ENCODE measurements around the gene CFAP20DC.

The CFAP20DC gene

DNA sequence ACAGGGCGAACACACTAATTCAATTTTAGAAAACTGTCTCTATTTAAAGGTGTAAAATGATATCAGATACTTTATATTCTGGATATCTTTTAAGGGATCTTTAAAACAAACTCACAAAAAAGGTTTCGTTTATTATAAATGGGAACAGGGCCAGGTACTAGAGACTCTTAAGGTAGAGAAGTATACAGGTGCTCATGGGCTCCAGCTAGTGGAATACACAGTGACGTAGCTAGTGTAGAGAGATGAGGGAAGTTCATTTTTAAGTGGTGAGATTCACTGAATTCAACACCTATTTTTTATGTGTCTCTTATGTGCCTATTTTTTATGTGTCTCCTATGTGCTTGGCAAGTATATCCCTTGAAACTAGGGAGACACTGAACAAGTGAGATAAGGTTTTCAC, 250.6 kb downstream of the CFAP20DC start:
- DNase-seq: no peak

DNA sequence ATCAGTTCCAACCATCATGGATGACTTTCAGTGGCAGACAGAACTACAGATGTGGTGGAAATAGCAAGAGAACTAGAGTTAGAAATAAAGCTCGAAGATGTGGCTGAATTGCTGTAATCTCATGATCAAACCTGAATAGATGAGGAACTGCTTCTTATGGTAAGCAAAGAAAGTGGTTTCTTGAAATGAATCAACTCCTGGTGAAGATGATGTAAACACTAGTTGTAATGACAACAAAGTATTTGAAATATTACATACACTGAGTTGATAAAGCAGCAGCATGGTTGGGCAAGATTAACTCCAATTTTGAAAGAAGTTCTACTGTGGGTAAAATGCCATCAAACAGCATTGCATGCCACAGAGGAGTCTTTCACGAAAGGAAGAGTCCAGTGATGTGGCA, 251.5 kb downstream of the CFAP20DC start:
- no peak for DNase-seq

DNA sequence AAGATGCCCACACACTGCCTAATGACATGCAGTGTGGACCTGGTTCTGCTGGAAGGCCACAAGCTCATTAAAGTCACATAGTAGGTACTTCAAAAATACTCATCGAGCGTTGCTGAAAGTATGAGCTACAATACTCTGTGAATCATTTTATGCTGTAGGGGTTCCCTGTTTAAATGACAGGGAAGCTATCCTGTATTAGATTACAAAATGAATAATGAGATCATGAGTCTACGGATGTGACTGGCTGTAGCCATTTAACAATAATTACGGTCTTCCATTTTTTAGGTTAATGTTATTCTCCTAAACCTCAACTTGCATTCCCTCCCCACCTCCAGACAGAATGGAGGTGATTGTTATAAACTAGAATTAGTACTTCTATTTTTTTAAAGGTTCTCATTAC, 255.1 kb downstream of the CFAP20DC start:
- no peak for DNase-seq

DNA sequence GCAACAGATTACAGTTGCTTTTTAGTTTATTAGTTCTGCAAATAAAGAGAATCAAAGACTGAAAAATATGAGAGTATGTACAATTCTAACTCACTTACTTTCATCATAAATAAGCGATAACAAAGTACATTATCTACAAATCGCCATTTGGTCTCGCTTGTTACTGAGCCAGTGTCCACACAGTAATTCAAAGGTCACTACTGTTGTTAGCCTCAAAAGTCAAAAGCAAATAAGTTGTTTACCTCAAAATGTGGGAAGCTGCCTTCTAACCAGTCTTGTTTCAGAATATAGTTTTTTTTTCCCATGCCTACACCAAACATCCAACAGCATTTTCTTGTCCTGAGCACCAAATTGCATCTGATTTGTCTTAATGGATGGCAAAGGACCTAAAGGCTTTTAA, 255.9 kb downstream of the CFAP20DC start:
- DNase-seq: no peak

DNA sequence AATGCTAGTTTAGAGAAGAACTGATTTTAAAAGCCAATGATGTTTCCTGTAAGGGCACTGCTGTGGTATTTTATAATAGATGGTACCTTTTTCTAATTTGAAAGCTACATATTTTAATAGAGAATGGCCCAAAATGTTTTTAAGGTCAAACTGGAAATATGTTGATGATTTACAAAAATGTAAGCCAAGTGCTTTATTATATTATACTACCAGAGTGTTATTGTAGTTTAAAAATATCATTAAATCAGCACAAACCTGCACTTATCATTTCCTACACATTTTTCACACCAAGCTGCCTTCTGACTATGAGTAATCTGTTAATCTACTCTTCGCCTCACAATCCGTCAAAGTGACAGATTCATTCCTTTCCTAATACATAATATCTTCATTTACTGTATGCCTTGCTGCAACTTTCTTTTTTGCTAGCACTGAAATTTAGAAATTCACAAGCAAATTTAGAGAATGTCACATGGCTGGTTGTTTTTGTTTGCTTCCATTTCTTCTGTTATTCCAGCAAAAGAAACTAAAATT, 256.8 kb downstream of the CFAP20DC start:
- DNase-seq: no peak

DNA sequence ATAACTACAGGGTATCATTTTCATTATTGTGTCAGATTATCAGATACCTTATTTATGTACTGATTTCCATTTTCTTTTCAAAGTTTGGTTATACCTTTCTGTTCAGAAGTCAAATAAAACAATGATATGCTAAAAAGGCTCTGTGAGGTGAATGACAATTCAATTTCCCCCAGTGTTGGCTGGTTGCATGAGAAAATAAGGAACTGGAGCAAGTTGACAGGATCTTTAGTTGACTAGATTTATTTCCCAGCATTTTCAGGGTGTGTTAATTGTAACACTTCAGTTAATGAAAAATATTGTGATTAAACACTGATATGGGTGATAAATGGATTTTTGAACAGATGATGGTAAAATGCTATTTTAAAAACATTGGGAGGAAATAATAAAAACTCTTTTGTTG, 260.4 kb downstream of the CFAP20DC start:
- DNase-seq: no peak

DNA sequence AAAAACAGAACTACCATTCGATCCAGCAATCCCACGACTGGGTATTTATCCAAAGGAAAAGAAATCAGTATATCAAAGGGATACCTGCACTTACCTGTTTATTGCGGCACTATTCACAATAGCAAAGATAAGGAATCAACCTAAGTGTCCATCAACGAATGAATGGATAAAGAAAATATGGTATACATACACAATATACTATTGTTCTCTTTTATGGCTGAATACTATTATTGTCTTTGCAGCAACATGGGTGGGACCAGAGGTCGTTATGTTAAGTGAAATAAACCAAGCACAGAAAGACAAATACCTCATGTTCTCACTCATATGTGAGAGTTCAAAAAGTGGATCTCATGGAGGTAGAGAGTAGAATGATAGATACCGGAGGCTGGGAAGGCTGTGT, 264.9 kb downstream of the CFAP20DC start:
- DNase-seq: no peak

DNA sequence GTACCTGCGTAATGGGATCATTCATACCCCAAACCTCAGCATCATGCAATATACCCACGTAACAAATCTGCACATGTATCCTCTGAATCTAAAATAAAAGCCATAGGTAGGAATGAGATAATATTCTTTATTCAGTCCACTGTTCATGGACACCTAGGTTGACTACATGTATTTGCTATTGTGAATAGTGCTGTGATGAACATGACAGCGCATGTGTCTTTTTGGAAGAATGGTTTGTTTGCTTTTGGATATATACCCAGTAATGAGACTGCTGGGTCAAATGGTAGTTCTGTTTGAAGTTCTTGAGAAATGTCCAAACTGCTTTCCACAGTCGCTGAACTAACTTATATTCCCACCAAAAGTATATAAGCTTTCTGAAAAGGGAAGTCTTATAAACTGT, 265.4 kb downstream of the CFAP20DC start:
- DNase-seq: no peak

DNA sequence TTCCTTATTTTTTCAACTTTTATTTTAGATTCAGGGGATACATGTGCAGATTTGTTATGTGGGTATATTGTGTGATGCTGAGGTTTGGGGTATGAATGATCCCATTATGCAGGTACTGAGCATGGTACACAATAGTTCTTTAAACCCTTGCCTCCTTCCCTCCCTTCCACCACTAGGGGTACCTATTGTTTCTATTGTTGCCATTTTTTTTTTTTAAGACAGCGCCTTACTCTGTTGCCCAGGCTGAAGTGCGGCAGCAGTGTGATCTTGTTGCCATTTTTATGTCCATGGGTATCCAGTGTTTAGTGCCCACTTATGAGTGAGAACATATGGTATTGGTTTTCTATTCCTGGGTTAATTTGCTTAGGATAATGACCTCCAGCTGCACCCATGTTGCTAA, 266.0 kb downstream of the CFAP20DC start:
- DNase-seq: no peak

DNA sequence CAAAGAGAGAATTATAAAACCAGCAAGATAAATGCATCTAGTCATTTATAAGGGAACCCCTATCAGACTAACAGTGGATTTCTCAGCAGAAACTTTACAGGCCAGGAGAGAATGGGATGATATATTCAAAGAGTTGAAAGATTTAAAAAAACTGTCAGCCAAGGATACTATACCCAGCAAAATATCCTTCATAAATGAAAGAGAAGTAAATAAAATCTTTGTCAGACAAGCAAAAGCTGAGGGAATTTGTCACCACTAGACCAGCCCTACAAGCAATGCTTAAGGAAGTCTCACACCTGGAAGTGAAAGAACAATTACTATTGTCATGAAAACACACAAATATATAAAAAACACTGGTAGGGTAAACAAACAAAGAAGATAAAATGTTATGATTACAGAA, 269.9 kb downstream of the CFAP20DC start:
- DNase-seq: no peak

DNA sequence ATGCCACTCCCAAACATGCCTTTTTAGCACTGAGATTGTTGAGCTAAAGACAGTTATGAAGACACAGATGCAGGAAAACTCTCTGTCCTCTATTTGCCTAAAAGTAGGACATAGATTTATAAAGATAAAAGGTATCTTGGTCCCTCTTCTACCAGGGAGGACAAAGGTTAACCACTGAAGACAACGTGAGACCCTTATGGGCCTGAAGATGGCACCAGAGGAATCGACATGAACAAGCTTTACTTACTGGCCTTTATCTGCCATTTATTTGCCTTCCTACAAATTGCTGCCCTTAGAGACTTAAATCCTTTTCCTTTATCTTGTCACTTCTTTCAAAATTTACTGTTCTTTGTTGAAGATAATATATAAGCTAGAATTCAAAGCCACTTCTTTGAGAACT, 273.6 kb downstream of the CFAP20DC start:
- DNase-seq: no peak

DNA sequence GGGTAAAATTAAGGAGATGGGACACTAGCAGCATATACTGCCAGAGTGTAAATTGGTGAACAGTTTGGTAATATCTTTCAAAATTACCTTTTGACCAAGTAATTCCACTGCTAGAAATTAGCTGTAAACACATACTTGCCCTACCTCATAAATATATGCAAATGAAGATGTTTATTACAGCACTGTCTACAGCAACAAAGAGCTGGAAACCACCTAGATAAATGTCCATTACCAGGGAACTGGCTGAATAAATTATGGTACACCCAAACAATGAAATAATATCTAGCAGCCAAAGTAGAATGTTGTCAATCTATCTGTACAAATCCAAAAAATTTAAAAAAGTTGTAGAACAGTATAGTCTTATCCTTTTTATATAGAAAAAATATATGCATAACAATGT, 277.4 kb downstream of the CFAP20DC start:
- no peak for DNase-seq

DNA sequence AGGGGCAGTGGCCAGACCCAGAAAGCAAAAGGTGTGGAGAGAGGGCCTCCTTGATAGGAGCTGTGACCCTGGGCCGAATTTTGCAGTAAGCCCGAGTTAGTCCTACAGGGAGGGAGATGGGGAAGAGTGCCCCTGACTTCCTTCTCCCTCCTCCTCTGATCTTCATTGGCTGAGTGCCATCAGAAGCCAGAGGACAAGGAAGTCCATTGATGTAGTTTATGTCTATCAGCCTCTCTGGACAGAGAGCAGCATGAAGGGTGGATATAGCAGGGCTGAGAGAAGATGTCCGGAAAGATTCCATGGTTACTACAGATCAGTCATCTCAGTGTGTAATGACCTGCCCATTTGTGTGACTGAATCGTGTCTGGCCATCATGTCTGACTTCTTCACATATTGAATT, 280.8 kb downstream of the CFAP20DC start:
- DNase-seq: no peak

DNA sequence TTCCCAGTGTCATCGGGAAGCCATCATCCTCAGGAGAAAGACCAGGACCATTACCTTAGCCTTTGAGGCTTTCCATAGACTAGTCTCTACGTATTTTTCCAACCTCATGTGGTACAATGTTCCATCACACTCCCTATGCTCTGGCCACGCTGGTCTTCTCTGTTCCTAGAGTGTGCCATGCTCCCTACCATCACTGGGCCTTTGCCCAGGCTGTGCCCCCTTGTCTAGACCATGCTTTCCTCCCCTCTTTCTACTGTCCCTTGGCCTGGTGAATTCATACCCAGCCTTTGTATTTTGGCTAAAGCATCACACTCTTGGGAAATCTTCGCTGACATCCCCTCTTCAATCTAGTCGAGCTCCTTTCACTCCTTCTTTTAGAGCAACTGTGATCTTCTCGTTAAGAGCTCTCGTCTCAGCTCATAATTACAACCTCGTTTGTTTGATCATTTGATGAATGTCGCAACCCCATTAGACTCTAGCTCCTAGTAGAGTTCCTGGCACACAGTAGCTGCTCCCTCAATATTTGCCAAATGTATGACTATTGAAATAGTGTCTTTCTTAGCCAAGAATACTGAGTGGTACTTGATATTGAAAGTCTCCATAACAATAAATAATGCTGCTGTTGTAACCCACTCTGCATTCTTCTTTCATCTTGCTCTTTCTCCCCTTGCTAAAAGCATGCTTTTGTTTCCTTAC, 283.1 kb downstream of the CFAP20DC start:
- DNase-seq: no peak

DNA sequence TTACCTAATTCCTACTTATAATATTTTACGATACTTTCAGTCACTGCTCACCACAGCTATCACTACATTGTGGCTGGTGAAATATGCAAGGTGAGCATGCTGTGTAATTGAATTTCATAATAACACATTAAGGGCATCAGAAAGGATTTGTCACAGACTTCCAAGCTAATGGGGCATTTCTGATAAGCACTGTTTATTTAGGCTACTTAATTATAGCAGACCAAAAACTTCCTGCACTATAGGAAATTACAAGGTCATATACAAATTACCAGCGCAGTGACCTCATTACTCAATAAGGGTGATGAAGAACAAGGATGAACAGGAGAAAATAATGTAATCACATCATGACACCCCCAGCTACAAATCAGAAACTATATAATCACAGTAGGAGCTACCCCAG, 294.7 kb downstream of the CFAP20DC start:
- DNase-seq: no peak

DNA sequence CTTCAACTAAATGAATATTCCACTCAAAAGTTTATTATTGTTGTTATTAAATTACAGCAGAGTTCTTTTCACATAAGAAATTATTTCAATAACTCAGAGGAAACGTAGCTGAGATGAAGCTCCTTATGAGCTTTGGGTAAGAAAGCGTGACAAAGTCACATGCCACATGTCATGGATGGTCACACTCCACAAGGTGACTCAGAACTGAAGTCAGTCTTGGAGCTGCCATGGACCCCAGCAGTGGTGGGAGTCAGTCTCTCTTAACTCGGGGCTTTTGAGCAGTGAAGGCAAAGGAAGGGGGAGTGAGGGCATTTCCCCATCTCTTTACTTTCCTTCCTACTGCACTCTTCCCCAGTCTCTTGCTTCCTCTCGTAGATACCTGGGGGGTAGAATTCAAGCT, 295.8 kb downstream of the CFAP20DC start:
- no peak for DNase-seq

DNA sequence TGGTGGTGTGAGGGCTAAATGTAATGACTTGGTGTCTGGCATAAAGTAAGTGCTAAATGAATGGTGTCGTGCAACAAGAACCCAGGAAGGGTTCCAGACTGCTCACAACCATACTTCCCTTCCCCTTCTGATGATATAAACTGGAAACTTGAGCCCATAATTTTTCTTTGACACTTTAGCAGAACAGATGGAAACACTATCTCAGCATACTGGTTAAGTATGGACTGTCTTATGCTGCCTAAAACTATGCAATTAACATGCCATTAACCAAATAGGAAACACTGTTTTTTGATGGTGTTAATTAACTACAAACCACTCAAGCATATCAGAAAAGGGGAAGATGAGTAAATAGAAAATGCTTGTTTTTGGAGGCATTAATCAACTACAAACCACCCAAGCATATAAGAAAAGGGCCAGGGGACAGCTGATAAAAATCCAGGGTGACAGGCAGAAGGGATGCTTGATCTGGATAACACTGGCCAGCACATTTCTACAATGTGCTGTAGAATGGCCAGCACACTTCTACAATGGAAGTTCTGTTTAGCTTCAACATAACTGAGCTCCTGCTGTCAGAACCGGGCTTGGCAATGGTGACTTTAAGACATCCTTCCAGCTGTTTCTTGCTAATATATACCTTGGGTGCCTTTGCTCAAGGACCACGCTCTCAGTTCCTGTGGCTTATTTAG, 297.8 kb downstream of the CFAP20DC start:
- no peak for DNase-seq

DNA sequence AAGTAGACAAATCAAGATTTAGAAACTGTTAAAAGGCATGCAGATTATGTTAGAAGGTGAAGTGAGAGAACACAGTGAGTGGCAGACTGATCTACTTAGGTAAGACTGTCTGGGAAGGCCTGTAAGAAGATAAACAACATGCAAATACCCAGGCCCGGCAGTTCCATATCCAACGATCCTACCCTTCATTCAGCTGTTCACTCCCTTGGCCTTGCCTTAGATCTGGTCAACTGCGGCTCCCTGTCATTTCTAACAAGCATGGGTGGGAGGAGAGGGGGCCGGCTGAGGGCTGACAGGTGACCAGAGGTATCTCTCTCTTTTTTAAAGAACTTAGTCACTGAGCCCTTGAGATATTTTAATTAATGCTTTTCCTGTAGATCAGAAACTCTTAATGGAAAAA, 298.6 kb downstream of the CFAP20DC start:
- no peak for DNase-seq

DNA sequence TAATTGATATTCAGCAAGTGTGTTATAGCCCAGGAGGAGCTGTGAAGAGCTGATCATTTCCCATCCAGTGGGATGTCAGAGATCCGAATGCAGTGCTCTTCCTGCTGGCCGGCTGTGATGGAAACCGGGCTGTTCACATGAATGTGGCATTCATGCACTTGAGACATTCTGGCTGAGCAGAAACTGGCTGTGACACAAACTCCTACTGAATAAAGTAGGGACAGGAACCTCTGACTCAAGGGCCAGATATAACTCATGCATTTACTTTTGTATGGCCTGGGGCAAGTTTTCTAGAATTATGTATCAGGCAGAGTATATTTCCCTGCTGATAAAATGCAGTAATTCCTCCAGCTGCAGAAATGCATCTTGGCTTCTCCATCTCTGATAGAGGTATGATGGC, 299.9 kb downstream of the CFAP20DC start:
- DNase-seq: no peak

DNA sequence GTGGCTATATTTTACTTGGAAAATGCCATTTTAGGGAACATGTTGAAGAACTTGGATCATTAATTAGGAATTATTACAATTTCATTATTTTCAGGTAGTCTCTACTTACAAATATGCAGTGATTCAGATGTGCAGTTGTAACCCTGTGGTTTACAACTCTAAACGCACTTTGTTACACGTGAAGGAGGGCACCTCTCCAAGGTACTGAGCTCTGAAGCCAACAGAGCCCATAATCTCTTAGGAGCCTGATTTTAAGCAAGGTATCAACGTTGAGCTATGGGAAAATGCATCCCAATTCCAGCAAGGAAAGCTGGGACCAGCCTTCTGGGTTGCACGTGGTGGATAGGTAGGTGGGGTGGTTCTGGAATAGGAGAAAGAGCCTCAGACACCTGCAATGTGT, 301.8 kb downstream of the CFAP20DC start:
- DNase-seq: no peak

DNA sequence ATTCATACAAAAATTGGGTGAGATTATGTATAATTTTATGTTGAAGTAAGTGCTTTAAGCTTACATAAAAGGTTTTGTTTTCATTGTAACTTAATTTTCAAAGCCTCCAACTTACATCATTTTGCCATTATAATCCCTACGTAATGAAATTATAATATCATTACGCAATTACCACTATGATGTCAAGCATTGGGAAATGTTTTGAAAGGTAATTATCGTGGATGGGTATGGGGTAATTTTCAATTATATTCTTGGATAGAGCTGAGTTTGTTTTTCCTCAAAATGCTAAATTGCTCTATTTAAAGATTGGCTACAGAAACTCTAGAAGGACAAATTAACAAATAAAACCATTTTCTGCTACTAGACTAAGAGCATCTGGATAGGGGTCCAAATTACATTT, 303.1 kb downstream of the CFAP20DC start:
- DNase-seq: no peak

DNA sequence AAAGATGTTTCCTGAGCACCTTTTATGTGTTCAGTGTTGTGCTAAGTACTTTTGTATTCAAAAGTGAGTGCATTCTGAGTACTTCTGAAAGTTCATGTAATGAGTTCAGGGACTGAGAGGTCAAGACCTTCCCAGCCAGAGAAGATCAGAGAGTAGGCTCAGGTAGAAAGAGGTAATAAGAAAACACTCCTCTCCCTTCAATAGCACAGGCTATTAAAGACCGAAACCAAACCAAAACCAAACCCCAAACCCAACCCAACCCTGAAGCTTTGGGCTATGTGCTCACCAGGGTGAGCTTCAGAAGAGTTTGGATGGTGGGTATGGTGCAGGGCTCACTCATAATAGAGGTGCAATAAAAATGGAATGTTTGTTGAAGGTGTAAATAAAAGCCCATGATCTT, 306.5 kb downstream of the CFAP20DC start:
- no peak for DNase-seq

DNA sequence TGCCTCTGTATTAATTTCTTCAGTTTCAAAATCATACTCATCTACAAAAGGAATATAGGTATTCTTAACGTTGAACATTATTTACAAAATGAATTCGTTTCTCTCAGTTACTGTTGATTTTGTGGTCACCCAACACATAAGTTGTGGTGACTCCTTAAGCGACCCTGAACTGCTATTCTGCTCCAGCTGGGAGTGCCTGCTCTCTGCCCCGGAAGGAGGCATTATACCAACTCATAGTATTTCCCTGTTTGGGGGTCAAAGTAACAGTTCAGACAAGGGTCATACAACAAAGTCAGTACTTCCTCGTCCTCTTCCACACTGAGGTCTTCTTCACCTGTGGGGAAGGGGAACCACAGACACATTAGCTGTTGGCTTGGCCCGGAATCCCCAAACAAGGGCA, 307.6 kb downstream of the CFAP20DC start:
- no peak for DNase-seq

DNA sequence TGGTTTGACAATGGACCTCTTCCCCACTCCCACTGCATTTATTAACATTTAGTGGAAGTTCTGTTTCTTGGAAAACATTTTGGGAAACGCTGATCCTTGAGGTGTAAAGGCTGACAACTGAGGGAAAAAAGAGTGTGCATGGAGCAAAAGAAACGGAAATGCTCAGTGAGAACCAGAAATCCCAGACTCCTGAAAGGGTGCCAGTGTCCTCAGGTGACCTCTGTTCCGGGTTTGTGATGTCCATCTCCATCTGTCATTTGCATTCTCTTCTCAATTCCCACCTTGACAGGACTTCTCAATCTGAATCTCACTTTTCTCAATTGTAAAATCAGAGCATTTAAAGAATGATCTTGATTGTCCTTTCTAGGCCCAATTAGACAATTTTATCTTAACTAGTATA, 312.2 kb downstream of the CFAP20DC start:
- DNase-seq: no peak

DNA sequence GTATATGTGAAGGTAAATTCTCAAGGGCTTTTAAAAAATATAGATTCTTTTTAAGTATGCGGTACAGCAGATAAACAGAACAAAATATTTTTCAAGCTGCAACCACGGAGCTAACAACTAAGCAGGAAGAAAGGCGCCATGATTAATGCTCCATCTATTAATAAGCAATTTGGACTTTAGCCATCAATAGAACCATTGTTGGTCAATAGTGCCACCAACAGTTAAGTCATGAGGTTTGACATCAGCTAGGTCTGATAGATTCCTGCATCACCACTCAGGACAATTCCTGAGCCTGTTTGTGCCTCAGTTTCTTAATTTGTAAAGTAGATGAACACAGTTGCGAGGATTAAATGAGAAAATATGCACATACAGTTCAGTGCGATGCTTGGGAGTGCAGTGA, 318.2 kb downstream of the CFAP20DC start:
- no peak for DNase-seq

All from effector CD4-positive, alpha-beta T cell (primary cell).